ENCODE measurements around the gene BRD3OS.

The BRD3OS gene

DNA sequence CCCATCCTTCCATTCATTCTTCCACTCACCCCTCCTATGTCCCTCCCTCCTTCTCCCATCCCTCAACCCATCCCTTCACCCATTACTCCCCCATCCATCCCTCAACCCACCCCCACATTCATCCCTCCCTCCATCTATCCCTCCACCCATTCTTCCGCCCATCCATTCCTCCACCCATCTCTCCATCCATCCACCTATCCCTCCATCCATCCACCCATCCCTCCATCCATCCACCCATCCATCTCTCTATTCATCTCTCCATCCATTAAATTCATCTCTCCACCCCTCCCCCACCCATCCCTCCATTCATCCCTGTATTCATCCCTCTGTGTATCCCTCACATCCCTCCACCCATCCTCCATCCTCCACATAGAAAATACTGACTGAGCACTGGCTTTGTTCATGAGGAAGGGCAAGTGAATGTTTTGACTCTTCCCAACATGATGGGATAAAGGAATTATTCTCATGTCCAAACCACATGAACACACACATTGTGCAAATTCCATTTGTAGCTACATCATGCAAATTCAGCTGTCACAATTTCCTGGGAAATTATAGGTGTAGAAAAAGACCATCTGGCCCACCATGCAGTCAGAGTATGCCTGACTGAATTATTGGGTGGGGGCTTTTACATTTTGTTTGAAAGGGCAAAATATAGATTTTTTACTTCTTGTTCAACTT lies 26.2 kb upstream of the BRD3OS start:
- TF ChIP-seq, protein P1, sequence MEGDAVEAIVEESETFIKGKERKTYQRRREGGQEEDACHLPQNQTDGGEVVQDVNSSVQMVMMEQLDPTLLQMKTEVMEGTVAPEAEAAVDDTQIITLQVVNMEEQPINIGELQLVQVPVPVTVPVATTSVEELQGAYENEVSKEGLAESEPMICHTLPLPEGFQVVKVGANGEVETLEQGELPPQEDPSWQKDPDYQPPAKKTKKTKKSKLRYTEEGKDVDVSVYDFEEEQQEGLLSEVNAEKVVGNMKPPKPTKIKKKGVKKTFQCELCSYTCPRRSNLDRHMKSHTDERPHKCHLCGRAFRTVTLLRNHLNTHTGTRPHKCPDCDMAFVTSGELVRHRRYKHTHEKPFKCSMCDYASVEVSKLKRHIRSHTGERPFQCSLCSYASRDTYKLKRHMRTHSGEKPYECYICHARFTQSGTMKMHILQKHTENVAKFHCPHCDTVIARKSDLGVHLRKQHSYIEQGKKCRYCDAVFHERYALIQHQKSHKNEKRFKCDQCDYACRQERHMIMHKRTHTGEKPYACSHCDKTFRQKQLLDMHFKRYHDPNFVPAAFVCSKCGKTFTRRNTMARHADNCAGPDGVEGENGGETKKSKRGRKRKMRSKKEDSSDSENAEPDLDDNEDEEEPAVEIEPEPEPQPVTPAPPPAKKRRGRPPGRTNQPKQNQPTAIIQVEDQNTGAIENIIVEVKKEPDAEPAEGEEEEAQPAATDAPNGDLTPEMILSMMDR (IDR thresholded peaks at IDR 0.05; ENCODE audit: extremely low read depth, insufficient read depth, missing control alignments): no peak
- in situ Hi-C loops (cut with MboI; ENCODE audit: low pct_unique_long_range_greater_than_20kb, low sequenced_read_pairs, unreplicated experiment): loop anchor here (10.0 kb wide), 1 partner anchor 214 kb away; no protein-coding TSS in a partner anchor
- DNase-seq (ENCODE audit: low spot score): no peak

DNA sequence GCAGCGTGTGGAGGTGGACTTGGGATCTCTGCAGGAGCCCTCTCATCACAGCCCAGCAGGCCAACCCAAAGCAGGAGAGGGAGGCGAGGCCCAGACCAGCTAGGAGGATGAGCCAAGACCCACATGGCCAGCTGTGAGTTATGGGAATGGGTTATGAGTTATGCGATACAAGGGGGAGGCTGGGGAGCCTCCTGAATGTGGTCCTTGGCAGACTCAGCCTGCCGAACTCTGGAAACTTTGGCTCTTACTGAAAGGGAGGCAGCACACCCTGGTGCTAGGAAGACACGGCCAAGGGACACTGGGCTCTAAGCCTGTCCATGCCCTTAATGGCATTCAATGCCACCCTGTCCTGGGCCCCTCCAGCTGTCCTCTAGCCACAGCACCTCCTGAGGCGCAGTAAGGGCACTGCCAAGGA lies 25.4 kb upstream of the BRD3OS start:
- in situ Hi-C loops (cut with MboI; ENCODE audit: low pct_unique_long_range_greater_than_20kb, low sequenced_read_pairs, unreplicated experiment): loop anchor here (10.0 to 25.0 kb wide), 2 partner anchors 215 to 463 kb away; partner anchors contain the start of gene ADAMTSL2
- TF ChIP-seq, protein P1 (IDR thresholded peaks at IDR 0.05; ENCODE audit: extremely low read depth, insufficient read depth, missing control alignments): no peak
- DNase-seq (ENCODE audit: low spot score): no peak

DNA sequence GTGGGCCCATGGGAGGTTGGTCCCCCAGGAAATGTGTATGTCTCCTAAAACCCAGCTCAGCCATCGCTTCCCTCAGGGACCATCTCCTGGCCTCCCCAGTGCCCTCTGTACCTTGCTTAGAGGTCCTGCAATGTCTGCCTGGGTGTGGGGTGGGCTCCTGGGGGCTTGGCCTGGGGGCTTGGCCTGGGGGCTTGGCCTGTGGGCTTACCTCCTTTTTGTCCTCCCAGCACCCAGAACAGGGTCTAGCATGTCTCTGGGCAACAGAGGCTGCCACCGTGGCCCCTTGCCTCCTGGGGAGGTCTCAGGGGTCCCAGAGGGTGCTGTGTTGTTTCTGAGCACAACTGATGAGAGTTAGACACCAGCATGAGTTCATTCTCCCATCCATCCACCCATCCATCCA lies 22.5 kb upstream of the BRD3OS start:
- no peak for DNase-seq (ENCODE audit: low spot score)
- in situ Hi-C loops (cut with MboI; ENCODE audit: low pct_unique_long_range_greater_than_20kb, low sequenced_read_pairs, unreplicated experiment): loop anchor here (25.0 kb wide), 1 partner anchor 465 kb away; the partner anchor contains the start of gene ADAMTSL2
- TF ChIP-seq, protein P1 (IDR thresholded peaks at IDR 0.05; ENCODE audit: extremely low read depth, insufficient read depth, missing control alignments): no peak

DNA sequence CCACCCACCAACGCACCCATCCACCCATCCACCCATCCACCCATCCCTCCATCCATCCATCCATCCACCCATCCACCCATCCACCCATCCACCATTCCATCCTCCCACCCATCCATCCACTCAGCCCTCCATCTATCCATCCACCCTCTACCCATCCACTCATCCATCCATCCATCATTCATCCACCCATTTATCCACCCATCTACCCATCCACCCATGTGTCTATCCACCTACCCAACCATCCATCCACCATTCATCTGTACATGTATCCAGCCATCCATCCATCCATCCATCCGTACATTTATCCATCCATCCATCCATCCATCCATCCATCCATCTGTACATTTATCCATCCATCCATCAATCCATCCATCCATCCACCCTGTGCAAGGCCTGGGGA lies 22.0 kb upstream of the BRD3OS start:
- TF ChIP-seq, protein P1 (IDR thresholded peaks at IDR 0.05; ENCODE audit: extremely low read depth, insufficient read depth, missing control alignments): no peak
- no peak for DNase-seq (ENCODE audit: low spot score)
- in situ Hi-C loops (cut with MboI; ENCODE audit: low pct_unique_long_range_greater_than_20kb, low sequenced_read_pairs, unreplicated experiment): loop anchor here (25.0 kb wide), 1 partner anchor 466 kb away; the partner anchor contains the start of gene ADAMTSL2

DNA sequence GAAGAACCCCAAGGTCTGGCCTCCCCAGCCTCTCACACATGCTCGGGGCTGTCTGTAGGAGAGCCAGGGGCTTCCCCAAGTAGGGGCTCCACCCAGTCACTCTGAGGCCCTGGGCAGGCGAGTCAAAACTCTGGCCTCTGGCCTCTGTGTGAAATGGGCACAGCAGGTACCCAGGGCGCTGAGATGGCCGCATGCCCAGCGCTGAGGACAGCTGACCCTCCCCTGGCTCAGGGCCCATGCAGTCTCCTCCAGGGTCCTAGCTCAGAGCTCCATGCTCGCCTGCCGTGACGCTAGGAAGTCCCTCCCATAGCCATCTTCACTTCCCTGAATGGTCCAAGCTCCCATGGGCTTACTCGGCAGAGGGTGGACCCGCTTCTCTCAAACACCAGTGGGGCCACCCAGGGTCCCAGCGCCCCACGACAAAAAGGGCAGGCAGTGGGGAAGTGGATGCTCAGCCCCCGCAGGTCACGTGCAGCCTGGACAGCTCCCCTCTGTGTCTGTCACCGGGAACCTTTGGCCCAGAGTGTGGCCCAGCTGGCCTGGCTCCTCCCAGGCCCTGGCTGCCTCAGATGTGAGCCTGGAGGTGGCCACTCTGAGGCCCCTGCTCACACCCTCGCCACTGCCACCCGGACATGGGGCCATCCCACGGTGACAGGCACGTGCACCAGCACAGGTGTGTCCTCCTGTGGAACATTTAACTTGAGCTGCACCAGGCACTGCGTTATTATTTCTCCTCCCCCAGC lies 21.0 kb upstream of the BRD3OS start:
- in situ Hi-C loops (cut with MboI; ENCODE audit: low pct_unique_long_range_greater_than_20kb, low sequenced_read_pairs, unreplicated experiment): loop anchor here (25.0 kb wide), 1 partner anchor 467 kb away; the partner anchor contains the start of gene ADAMTSL2
- TF ChIP-seq, protein P1 (IDR thresholded peaks at IDR 0.05; ENCODE audit: extremely low read depth, insufficient read depth, missing control alignments): no peak
- no peak for DNase-seq (ENCODE audit: low spot score)

DNA sequence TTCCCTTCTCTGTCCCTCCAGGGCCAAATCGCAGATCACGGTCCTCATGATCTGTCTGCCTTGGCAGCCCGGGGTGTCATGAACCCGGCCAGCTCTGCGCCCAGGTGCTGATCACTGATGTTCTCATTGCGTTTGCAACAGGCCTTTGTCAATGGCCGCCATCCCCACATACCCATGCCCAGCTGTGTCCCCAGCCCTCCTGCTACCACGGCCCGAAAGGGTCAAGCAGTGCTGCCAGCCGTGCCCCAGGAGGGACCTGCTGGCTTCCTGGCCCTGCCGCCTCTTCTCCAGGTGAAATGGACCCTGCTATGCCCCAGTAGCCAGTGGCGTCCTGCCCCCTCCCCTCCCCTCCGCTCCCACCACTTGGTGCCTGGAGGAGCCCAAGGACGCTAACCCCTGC lies 20.4 kb upstream of the BRD3OS start:
- no peak for DNase-seq (ENCODE audit: low spot score)
- TF ChIP-seq, protein P1 (IDR thresholded peaks at IDR 0.05; ENCODE audit: extremely low read depth, insufficient read depth, missing control alignments): no peak
- in situ Hi-C loops (cut with MboI; ENCODE audit: low pct_unique_long_range_greater_than_20kb, low sequenced_read_pairs, unreplicated experiment): loop anchor here (25.0 kb wide), 1 partner anchor 468 kb away; the partner anchor contains the start of gene ADAMTSL2

All from GM13977 (cell line).